Neural progenitor cell (in vitro differentiated cells): Measurements from ENCODE around the gene NPC2.

ENCODE experiments used
- CTCF ChIP-seq: fragments of 200-600 bp; sonication (generic); IDR thresholded peaks from 2 replicates; pipeline ENCODE4 v1.5.1; 2017; ENCODE audit warnings: antibody characterized with exemption, mild to moderate bottlenecking
- EZH2 ChIP-seq: fragments of 200-600 bp; sonication (generic); IDR thresholded peaks from 2 replicates; pipeline ENCODE4 v1.6.1; 2017; ENCODE audit warnings: antibody characterized with exemption, mild to moderate bottlenecking, moderate library complexity
- EZH2phosphoT487 ChIP-seq: fragments of 200-600 bp; sonication (generic); IDR thresholded peaks from 2 replicates; pipeline ENCODE4 v1.6.1; 2017; ENCODE audit warnings: antibody characterized with exemption

- TF ChIP-seq CTCF (no peak), EZH2phosphoT487 (no peak), EZH2 (no peak)
Measured at GRCh38 chr14:74442757-74443156, 50.3 kb downstream of the NPC2 start.
